HCEC 1CT (cell line): ENCODE measurements around the gene UBA6.

Source experiments
- DNase-seq: peaks from one replicate; pipeline ENCODE4 v3.0.0-alpha.2; 2017

UBA6 gene

DNA sequence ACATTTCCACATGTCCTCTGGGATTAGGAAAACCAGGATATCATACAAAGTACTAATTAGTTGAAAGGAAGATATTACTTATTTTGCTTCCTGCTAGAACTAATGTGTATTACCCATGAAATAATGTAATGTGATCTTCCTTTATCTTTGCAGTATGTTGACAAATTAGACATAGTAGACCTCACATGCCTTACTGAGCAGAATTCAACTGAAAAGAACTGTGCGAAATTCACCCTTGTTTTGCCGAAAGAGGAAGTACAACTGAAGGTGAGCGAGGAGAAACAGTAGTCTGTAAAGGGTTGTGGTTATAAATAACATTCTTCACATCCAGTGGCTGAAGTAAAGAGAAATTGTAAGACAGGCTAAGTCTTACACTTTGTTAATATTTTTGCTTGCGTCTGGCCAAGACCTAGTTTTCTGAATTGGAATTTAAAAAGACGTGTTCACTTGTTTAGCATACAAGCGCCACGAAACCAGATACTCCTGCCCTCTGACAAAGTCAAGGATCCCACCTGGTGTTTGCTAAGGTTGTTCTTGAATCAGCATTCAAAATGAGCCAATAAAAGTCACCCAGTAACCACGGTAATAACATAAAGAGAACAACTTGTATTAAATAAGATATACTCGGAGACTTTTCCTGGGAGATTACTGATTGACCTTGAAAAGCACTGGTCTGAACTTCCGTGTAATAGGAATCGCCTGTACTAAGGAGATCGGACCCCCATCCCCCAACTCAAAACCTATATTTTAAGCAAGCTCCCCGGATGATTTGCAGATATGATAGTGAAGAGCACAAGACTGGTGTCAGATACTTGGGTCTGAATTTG is 125.5 kb downstream of the UBA6 start:
- no peak for DNase-seq

DNA sequence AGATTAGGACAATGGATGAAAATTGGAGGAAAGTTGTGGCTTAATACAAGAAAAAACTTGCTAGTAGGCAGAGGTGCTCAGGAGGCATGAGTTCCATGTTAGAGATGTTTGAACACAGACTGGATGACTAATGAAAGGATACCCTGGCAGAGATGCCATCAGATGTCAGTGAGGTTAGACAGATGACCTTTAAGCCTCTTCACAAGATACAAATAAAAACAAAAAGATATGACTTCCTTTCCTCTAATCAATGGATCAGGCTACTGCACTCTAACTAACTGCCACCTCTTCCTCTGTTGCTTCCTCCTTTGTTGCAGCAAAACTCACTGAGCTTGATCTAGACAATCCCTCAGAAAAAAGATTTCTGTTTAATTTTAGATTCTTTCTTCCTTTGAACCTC is 127.8 kb downstream of the UBA6 start:
- no peak for DNase-seq

DNA sequence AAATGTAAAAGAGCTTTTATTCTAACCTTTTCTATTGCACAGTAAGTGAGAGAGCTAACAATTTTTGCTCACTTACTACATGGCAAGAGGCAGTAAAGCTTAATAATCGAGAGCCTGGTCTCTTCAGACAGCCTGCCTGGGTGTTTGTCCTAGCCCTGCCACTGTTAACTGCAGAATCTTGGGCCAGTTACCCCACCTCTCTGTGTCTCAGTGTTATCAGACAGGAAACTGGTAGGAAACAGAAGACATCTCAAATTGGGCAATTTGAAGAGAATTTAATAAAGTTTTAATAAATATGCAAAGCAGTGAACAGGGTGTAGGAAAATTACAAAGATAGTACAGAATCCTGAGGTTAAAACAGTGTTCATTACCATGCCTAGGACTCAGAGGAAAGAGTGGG is 129.0 kb downstream of the UBA6 start:
- DNase-seq, result no peak

DNA sequence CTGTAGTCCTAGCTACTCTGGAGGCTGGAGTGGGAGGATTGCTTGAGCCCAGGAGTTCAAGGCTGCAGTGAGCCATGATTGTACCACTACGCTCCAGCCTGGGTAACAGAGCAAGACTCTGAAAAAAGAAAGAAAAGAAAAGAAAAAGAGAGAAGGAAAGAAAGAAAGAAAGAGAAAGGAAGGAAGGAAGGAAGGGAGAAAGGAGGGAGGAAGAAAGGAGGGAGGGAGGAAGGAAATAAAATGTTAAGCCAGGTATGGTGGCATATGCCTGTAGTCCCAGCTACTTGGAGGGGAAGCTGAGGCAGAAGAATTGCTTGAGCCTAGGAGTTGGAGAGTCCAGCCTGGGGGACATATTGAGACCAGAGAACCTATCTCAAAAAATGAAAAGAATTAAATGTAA is 130.4 kb downstream of the UBA6 start:
- DNase-seq, result no peak

DNA sequence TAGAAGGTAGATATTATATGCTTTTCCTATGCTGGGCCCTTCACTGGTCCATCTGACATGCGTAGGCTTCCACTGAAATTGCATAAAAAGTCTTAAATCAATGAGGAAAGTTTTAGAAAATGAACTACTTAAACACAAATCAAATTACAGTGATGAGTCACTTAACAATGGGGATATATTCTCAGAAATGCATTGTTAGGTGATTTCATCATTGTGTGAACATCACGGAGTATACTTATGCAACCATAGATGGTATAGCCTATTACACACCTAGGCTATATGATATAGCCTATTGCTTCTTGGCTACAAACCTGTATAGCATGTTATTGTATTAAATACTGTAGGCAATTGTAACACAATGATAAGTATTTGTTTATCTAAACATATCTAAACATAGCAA is 132.1 kb downstream of the UBA6 start:
- no peak for DNase-seq

DNA sequence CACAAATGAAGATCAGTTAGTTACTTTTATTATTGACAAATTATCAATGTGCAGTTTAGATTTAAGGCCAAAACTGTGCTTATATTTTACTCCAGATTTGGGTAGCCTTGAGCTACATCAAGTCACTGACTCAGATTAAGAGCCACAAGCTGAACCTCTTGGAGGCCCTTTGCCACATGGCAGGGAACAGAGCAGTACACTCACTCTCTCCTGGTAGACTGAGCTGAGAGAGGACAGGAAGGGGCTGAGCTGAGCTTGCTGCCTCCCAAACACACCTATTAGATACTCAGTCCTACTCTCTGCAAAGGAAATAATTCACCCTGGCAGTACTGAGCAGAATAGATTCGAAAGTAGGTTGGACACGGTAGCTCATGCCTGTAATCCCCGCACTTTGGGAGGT is 134.6 kb downstream of the UBA6 start:
- no peak for DNase-seq

DNA sequence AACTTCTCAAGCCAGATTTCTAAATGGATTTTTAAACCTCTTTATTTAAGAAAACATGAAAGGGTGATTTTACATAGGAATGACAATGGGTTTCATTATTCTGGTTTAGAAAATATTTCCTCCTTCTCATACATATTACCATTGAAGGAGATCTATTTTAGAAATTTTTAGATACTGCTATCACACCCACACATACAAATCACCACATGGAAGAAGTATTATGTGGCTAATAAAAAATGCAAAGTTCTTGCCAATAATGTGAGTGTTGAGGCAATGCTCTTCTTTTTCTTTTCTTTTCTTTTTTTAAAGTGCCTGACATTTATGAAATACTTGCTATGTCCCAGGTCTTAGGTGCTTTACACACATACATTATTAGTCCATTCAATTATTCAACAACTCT is 135.7 kb downstream of the UBA6 start:
- DNase-seq, result no peak
